Upper lobe of left lung (tissue), 6 donors: ENCODE measurements around the gene MCU. TPM values are rescaled to one million over a fixed set of nuclear protein-coding genes. Genes with fewer than 3 reads are reported as not detected.

Experiments
- ATAC-seq, 2 donors: fragments of 200-7000 bp; cut with Tn5 transposase; one replicate each; pipeline ENCODE4 v1.9.1; 2022; ENCODE audit warnings: mild to moderate bottlenecking in 2 of 2, moderate library complexity in 2 of 2; ENCODE audit not compliant: low FRiP score in 2 of 2
- DNase-seq, 2 donors: peaks; one replicate each; pipeline ENCODE4 v3.0.0-alpha.2; 2019 to 2020
- H3K27ac ChIP-seq, 4 donors: fragments of 200-600 bp; sonication (generic); one replicate each; pipeline ENCODE4 v1.5.1; 2016 to 2019
- H3K27me3 ChIP-seq, 4 donors: fragments of 200-600 bp; sonication (generic); one replicate each; pipeline ENCODE4 v1.5.1; 2017 to 2019
- H3K36me3 ChIP-seq, 4 donors: fragments of 200-600 bp; sonication (generic); one replicate each; pipeline ENCODE4 v1.5.1; 2016 to 2019
- H3K4me1 ChIP-seq, 4 donors: fragments of 200-600 bp; sonication (generic); one replicate each; pipeline ENCODE4 v1.5.1; 2018 to 2019
- H3K4me3 ChIP-seq, 4 donors: fragments of 200-600 bp; sonication (generic); one replicate each; pipeline ENCODE4 v1.5.1; 2017 to 2019; ENCODE audit warnings: mild to moderate bottlenecking in 2 of 4, moderate library complexity in 1 of 4
- H3K9me3 ChIP-seq, 4 donors: fragments of 200-600 bp; sonication (generic); one replicate each; pipeline ENCODE4 v1.5.1; 2018 to 2019
- CTCF ChIP-seq, 6 experiments: fragments of 450-650 bp in 4 of 6; fragments of 200-600 bp in 2 of 6; sonication (generic) in 2 of 6; IDR thresholded peaks; one replicate each; pipeline ENCODE4 v1.5.1; 2016 to 2019; ENCODE audit warnings: antibody characterized with exemption in 6 of 6
- EP300 ChIP-seq, 4 donors: sonication (generic); formaldehyde crosslinking; IDR thresholded peaks; one replicate each; pipeline ENCODE4 v1.5.1; 2017; ENCODE audit warnings: antibody characterized with exemption in 4 of 4, control low read depth in 2 of 4
- POLR2A ChIP-seq, 4 donors: fragments of 450-650 bp; IDR thresholded peaks; one replicate each; pipeline ENCODE4 v1.5.1; 2016 to 2017; ENCODE audit warnings: antibody characterized with exemption in 4 of 4, mild to moderate bottlenecking in 2 of 4
- POLR2AphosphoS5 ChIP-seq, 2 donors: sonication (generic); formaldehyde crosslinking; IDR thresholded peaks; one replicate each; pipeline ENCODE4 v1.5.1; 2017; ENCODE audit warnings: antibody characterized with exemption in 2 of 2
- WGBS, 2 donors: methylation state at CpG; one replicate each; pipeline ENCODE4 v1.1.5; 2017 to 2018; 5-methylcytosine and 5-hydroxymethylcytosine counted together
- total RNA-seq, 6 donors: library from RNA; depleted of rRNA in 4 of 6; stranded (reverse); fragments of >200 nt in 4 of 6; gene quantifications; one replicate each; pipeline versions ENCODE4 v1.1.0 to v1.2.1, GENCODE V29; 2016 to 2021
- donor health status: DM: no; HTN: no; CAD: no; lungs with moderate emphysema.
- donor health status: DM: no; HTN: yes; CAD: no; lungs with severe emphysema.

MCU gene
- total RNA-seq, 6 donors from 2014 or later, result 28.2 to 50.5 (median 32.1) TPM

GRCh38 chr10:72818076-72818475, 126.1 kb downstream of the MCU start:
- H3K9me3 ChIP-seq, result no peaks in the 10 kb centered on the region
- no peaks in the 10 kb centered on the region for H3K36me3 ChIP-seq
- H3K27ac ChIP-seq, result no peak overlapping the region
- ATAC-seq (no peak), DNase-seq (no peak)
- WGBS, 2 donors, result 57 to 68% methylated on average over 2 of the region's 2 CpGs
- peaks cover 0 to 5% (median 2%) of the 10 kb centered on the region in 4 donors for H3K4me1 ChIP-seq
- TF ChIP-seq EP300 (IDR thresholded peaks at IDR 0.05) (no peak), POLR2A (IDR thresholded peaks at IDR 0.05) (no peak), POLR2AphosphoS5 (IDR thresholded peaks at IDR 0.05) (no peak), CTCF (IDR thresholded peaks at IDR 0.05) (no peak)
- H3K27me3 ChIP-seq, result no peaks in the 10 kb centered on the region
- no peak overlapping the region for H3K4me3 ChIP-seq

- H3K4me1 ChIP-seq, result peaks cover 0 to 3% (median under 1%) of the 10 kb centered on the region in 4 donors
- no peaks in the 10 kb centered on the region for H3K36me3 ChIP-seq
- WGBS, 2 donors, result 84 to 100% methylated on average over 1 of the region's 1 CpG
- TF ChIP-seq POLR2AphosphoS5 (IDR thresholded peaks at IDR 0.05) (no peak), POLR2A (IDR thresholded peaks at IDR 0.05) (no peak)
- no peaks in the 10 kb centered on the region for H3K9me3 ChIP-seq
- ATAC-seq (no peak), DNase-seq (no peak)
- no peak overlapping the region for H3K27ac ChIP-seq
- no peaks in the 10 kb centered on the region for H3K27me3 ChIP-seq
- H3K4me3 ChIP-seq, result no peak overlapping the region
These were observed 127.1 kb downstream of the MCU start for GRCh38 chr10:72819053-72819452.

DNA sequence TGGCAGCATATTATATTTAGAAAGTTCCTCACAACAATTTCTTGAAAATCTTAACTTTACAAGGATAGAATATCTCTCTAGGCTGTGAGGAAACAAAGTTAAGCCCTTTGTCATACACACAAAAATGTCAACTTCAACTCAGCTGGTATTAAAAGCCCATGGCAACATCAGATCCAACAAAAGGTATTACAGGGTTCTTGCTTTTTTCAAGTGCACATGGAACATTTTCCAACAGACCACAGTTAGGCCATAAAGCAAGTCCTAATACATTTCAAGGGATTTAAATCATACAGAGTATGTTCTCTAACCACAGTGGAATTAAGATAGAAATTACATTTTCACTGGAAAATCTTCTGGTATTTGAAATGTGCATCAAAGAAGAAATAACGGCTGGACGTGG, 129.7 kb downstream of the MCU start:
- no peak overlapping the region for H3K4me3 ChIP-seq
- 93 to 100% methylated on average over 2 of the region's 2 CpGs for WGBS, 2 donors
- TF ChIP-seq POLR2A (IDR thresholded peaks at IDR 0.05) (no peak), POLR2AphosphoS5 (IDR thresholded peaks at IDR 0.05) (no peak), EP300 (IDR thresholded peaks at IDR 0.05) (no peak), CTCF (IDR thresholded peaks at IDR 0.05) (no peak)

GRCh38 chr10:72822342-72822986, 130.5 kb downstream of the MCU start:
- no peaks in the 10 kb centered on the region for H3K9me3 ChIP-seq
- peaks cover 0 to 4% (median 0%) of the 10 kb centered on the region in 4 donors for H3K4me1 ChIP-seq
- no peaks in the 10 kb centered on the region for H3K36me3 ChIP-seq
- no peak for ATAC-seq
- H3K27ac ChIP-seq, result no peak overlapping the region
- H3K27me3 ChIP-seq, result no peaks in the 10 kb centered on the region
- TF ChIP-seq POLR2A (IDR thresholded peaks at IDR 0.05) (no peak), POLR2AphosphoS5 (IDR thresholded peaks at IDR 0.05) (no peak), EP300 (IDR thresholded peaks at IDR 0.05) (no peak), CTCF (IDR thresholded peaks at IDR 0.05) (no peak)
- WGBS, 2 donors, result 97 to 98% methylated on average over 4 of the region's 4 CpGs
- H3K4me3 ChIP-seq, result no peak overlapping the region
- no peak for DNase-seq

More for the DNA sequence above, 129.7 kb downstream of the MCU start:
- peaks cover 0 to under 1% (median 0%) of the 10 kb centered on the region in 4 donors for H3K4me1 ChIP-seq
- ATAC-seq, result no peak
- H3K36me3 ChIP-seq, result no peaks in the 10 kb centered on the region
- no peaks in the 10 kb centered on the region for H3K27me3 ChIP-seq
- no peaks in the 10 kb centered on the region for H3K9me3 ChIP-seq
- no peak for DNase-seq
- H3K27ac ChIP-seq, result no peak overlapping the region

DNA sequence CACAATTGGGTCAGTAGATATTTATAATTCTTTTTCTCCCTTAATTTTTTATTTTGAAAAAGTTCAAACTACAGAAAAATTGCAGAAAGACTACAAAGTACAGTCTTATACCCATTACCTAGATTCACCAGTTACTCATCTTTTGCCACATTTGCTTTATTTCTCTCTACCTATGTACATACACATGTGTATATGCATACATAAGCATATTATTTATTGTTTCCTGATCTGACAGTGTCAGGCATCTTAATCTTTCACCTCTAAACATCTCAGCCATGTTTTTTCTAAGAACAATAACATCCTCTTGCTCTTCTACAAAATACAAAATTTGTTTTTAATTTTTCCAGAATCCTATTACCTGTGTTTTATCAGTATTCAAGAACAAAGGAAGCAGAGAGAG, 133.2 kb downstream of the MCU start:
- TF ChIP-seq CTCF (IDR thresholded peaks at IDR 0.05) (no peak), POLR2A (IDR thresholded peaks at IDR 0.05) (no peak), EP300 (IDR thresholded peaks at IDR 0.05) (no peak), POLR2AphosphoS5 (IDR thresholded peaks at IDR 0.05) (no peak)
- Histone ChIP-seq H3K4me1 (peaks cover 0 to 10% (median 0%) of the 10 kb centered on the region in 4 donors), H3K27ac (no peak overlapping the region), H3K9me3 (no peaks in the 10 kb centered on the region), H3K36me3 (no peaks in the 10 kb centered on the region), H3K27me3 (no peaks in the 10 kb centered on the region), H3K4me3 (no peak overlapping the region)
- no peak for DNase-seq
- ATAC-seq, result no peak
